IMR-90 (cell line): ENCODE results near the gene SEPHS2. TPM values are rescaled to one million over a fixed set of nuclear protein-coding genes. Genes with fewer than 3 reads are reported as not detected.

ENCODE experiments used
- ATAC-seq: fragments of 200-7000 bp; cut with Tn5 transposase; 2 replicates; pipeline ENCODE4 v1.9.1; 2020; ENCODE audit warnings: low read depth, mild to moderate bottlenecking, moderate library complexity
- BruUV-seq: library from RNA; stranded (reverse); fragments of 400-500 nt; replicated peaks from 2 replicates; lab custom pipeline; 2021; lab: Mats Ljungman, UMichigan
- CTCF ChIA-PET: fragments of 300-600 bp; formaldehyde crosslinking; extraction: SDS; loops from one replicate; lab custom pipeline; 2021; ENCODE audit warnings: antibody characterized with exemption; lab: Yijun Ruan, JAX
- POLR2A ChIA-PET: fragments of 300-600 bp; sonication (Branson Sonifier 250); formaldehyde crosslinking; loops from one replicate; lab custom pipeline; 2022; ENCODE audit warnings: antibody characterized with exemption; ENCODE audit not compliant: unreplicated experiment; lab: Charles Lee
- DNase-seq: peaks from one replicate; pipeline ENCODE4 v3.0.0; 2013
- H2AFZ ChIP-seq: replicated peaks from 2 replicates; pipeline ENCODE3; 2013; ENCODE audit warnings: low read length, mild to moderate bottlenecking; ENCODE audit not compliant: poor library complexity
- H2AK5ac ChIP-seq: 2 replicates; pipeline ENCODE4 v1.6.1; 2013; ENCODE audit warnings: low read depth, low read length, inconsistent platforms
- H2AK9ac ChIP-seq: replicated peaks from 2 replicates; pipeline ENCODE3; 2013; ENCODE audit warnings: mild to moderate bottlenecking, low read depth, low read length, moderate library complexity; ENCODE audit not compliant: poor library complexity
- H2BK120ac ChIP-seq: 2 replicates; pipeline ENCODE4 v1.6.1; 2013; ENCODE audit warnings: low read depth, low read length, inconsistent platforms
- H2BK15ac ChIP-seq: 3 replicates; pipeline ENCODE4 v1.6.1; 2013; ENCODE audit warnings: low read depth, low read length, inconsistent platforms
- H2BK20ac ChIP-seq: 2 replicates; pipeline ENCODE4 v1.6.1; 2013; ENCODE audit warnings: low read depth, mild to moderate bottlenecking, inconsistent platforms, low read length, moderate library complexity
- H2BK5ac ChIP-seq: 2 replicates; pipeline ENCODE4 v1.6.1; 2013; ENCODE audit warnings: mild to moderate bottlenecking, low read depth, low read length, inconsistent platforms; ENCODE audit not compliant: poor library complexity, severe bottlenecking
- H3K14ac ChIP-seq: replicated peaks from 2 replicates; pipeline ENCODE4 v1.6.1; 2013; ENCODE audit warnings: low read depth, low read length, inconsistent platforms
- H3K18ac ChIP-seq: 2 replicates; pipeline ENCODE4 v1.6.1; 2013; ENCODE audit warnings: low read depth, low read length, control low read depth
- H3K23ac ChIP-seq: 2 replicates; pipeline ENCODE4 v1.6.1; 2013; ENCODE audit warnings: low read depth, low read length, inconsistent platforms
- H3K27ac ChIP-seq: 2 replicates; pipeline ENCODE4 v1.5.1; 2013; ENCODE audit warnings: mild to moderate bottlenecking, control low read depth, low read length; ENCODE audit not compliant: insufficient read depth
- H3K27me3 ChIP-seq: 2 replicates; pipeline ENCODE4 v1.6.1; 2013; ENCODE audit warnings: low read length; ENCODE audit not compliant: control insufficient read depth, insufficient read depth
- H3K36me3 ChIP-seq: 2 replicates; pipeline ENCODE4 v1.6.1; 2013; ENCODE audit warnings: low read length, mixed read lengths; ENCODE audit not compliant: control insufficient read depth, insufficient read depth
- H3K4ac ChIP-seq: 2 replicates; pipeline ENCODE4 v1.6.1; 2013; ENCODE audit warnings: low read depth, low read length, inconsistent platforms
- H3K4me1 ChIP-seq: 2 replicates; pipeline ENCODE4 v1.6.1; 2013; ENCODE audit warnings: low read length, mixed read lengths; ENCODE audit not compliant: control insufficient read depth, insufficient read depth
- H3K4me2 ChIP-seq: 2 replicates; pipeline ENCODE4 v1.6.1; 2013; ENCODE audit warnings: low read depth, mild to moderate bottlenecking, control low read depth, low read length, moderate library complexity
- H3K4me3 ChIP-seq: 2 replicates; pipeline ENCODE4 v1.5.1; 2013; ENCODE audit warnings: low read depth, mild to moderate bottlenecking, control low read depth, low read length, moderate library complexity; ENCODE audit not compliant: insufficient read depth
- H3K56ac ChIP-seq: 2 replicates; pipeline ENCODE4 v1.6.1; 2013; ENCODE audit warnings: low read length, inconsistent platforms; ENCODE audit not compliant: insufficient read depth; ENCODE audit errors: extremely low read depth
- H3K79me1 ChIP-seq, 2 experiments: 2 replicates each; pipeline ENCODE4 v1.6.1; 2013; ENCODE audit warnings: low read length in 2 of 2, inconsistent platforms in 1 of 2, low read depth in 1 of 2
- H3K9ac ChIP-seq: 2 replicates; pipeline ENCODE4 v1.6.1; 2013; ENCODE audit warnings: low read depth, low read length, control low read depth
- H3K9me1 ChIP-seq: 2 replicates; pipeline ENCODE4 v1.6.1; 2013; ENCODE audit warnings: low read length, inconsistent platforms; ENCODE audit not compliant: insufficient read depth
- H3K9me3 ChIP-seq: 2 replicates; pipeline ENCODE4 v1.6.1; 2013; ENCODE audit warnings: low read length; ENCODE audit not compliant: control insufficient read depth, insufficient read depth
- H4K20me1 ChIP-seq: 2 replicates; pipeline ENCODE4 v1.6.1; 2013; ENCODE audit warnings: low read length, inconsistent platforms; ENCODE audit not compliant: insufficient read depth
- H4K5ac ChIP-seq: 2 replicates; pipeline ENCODE4 v1.6.1; 2013; ENCODE audit warnings: mild to moderate bottlenecking, low read depth, low read length, control low read depth
- H4K8ac ChIP-seq, 2 experiments: 2 replicates each; pipeline ENCODE4 v1.6.1; 2013; ENCODE audit warnings: low read depth in 2 of 2, low read length in 2 of 2, control low read depth in 1 of 2, inconsistent platforms in 1 of 2
- H4K91ac ChIP-seq: 2 replicates; pipeline ENCODE4 v1.6.1; 2013; ENCODE audit warnings: low read depth, low read length, inconsistent platforms; ENCODE audit not compliant: insufficient read depth
- BHLHE40 ChIP-seq: fragments of 150-350 bp; IDR thresholded peaks from 2 replicates; pipeline ENCODE4 v1.6.1; 2016; ENCODE audit warnings: mild to moderate bottlenecking, low read depth, low read length
- CHD1 ChIP-seq: IDR thresholded peaks from 2 replicates; pipeline ENCODE4 v1.6.1; 2012; ENCODE audit warnings: low read depth, low read length, improper control_type of control experiment
- FOS ChIP-seq: fragments of 150-350 bp; IDR thresholded peaks from 2 replicates; pipeline ENCODE4 v1.6.1; 2016; ENCODE audit warnings: low read depth, low read length
- MAZ ChIP-seq: IDR thresholded peaks from 2 replicates; pipeline ENCODE4 v1.6.1; 2012; ENCODE audit warnings: low read depth, mild to moderate bottlenecking, low read length, improper control_type of control experiment, moderate library complexity, borderline replicate concordance
- MXI1 ChIP-seq: IDR thresholded peaks from 2 replicates; pipeline ENCODE4 v1.6.1; 2012; ENCODE audit warnings: low read depth, mild to moderate bottlenecking, low read length, moderate library complexity, borderline replicate concordance
- NFE2L2 ChIP-seq: fragments of 150-350 bp; IDR thresholded peaks from 2 replicates; pipeline ENCODE4 v1.6.1; 2016; ENCODE audit warnings: low read depth, mild to moderate bottlenecking, low read length
- RAD21 ChIP-seq: IDR thresholded peaks from 2 replicates; pipeline ENCODE4 v1.6.1; 2012; ENCODE audit warnings: low read length, improper control_type of control experiment
- SMC3 ChIP-seq: fragments of 150-350 bp; IDR thresholded peaks from 2 replicates; pipeline ENCODE4 v1.6.1; 2016; ENCODE audit warnings: low read depth, mild to moderate bottlenecking, antibody characterized with exemption, low read length, moderate library complexity
- WGBS, 2 experiments: methylation state at CpG; one replicate each; pipeline versions ENCODE4 v1.1.5 to v1.1.7; 2013; ENCODE audit warnings: missing lambda C conversion rate in 2 of 2; ENCODE audit not compliant: insufficient read length in 1 of 2; ENCODE audit errors: extremely low coverage in 2 of 2; 5-methylcytosine and 5-hydroxymethylcytosine counted together
- dilution Hi-C: fragments of 300-500 bp; cut with HindIII; formaldehyde crosslinking; loops from one replicate; pipeline ENCODE4 v1.14.3; 2018; ENCODE audit warnings: low sequenced_read_pairs; ENCODE audit not compliant: unreplicated experiment
- in situ Hi-C: fragments of 300-500 bp; cut with MboI; formaldehyde crosslinking; loops from 3 replicates; pipeline ENCODE4 v1.14.3; 2019; ENCODE audit warnings: low sequenced_read_pairs, inconsistent platforms, mixed read lengths
- intact Hi-C: fragments of 100-400 bp; cut with micrococcal nuclease; formaldehyde crosslinking; loops from 2 replicates; pipeline ENCODE4 v1.10.0; 2022
- polyA plus RNA-seq, 3 experiments: library from polyadenylated mRNA; depleted of rRNA; stranded (reverse); fragments of >200 nt; gene quantifications; 2 replicates each; pipeline ENCODE4 v1.2.3, GENCODE V29; 2012; ENCODE audit warnings: low replicate concordance in 1 of 3
- total RNA-seq: library from RNA; depleted of rRNA; stranded (reverse); fragments of >200 nt; gene quantifications from 2 replicates; pipeline ENCODE4 v1.2.3, GENCODE V29; 2012
- TF ChIP-seq, protein P1 (sequence below): conservative IDR thresholded peaks from 2 replicates; pipeline ENCODE4 v1.5.1; 2012; ENCODE audit warnings: mild to moderate bottlenecking, low read depth, low read length, improper control_type of control experiment

SEPHS2 gene
- total and polyA plus RNA-seq, 2 of the 4 experiments (the other 2 are of a cell fraction): 10.4 to 31.4 TPM

DNA sequence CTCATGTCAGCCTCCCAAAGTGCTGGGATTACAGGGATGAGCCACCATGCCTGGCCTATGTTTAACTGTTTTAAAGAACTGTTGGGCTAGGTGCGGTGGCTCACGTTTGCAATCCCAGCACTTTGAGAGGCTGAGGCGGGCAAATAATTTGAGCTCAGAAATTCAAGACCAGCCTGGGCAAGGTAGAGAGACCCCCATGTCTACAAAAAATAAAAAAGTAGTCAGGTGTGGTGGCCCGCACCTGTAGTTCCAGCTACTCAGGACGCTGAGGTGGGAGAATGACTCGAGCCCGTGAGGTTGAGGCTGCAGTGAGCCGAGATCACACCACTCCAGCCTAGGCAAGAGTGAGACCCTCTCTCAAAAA is 24.9 kb upstream of the SEPHS2 start:
- Histone ChIP-seq H3K56ac (no peak overlapping the region), H3K14ac (no peak overlapping the region), H4K5ac (no peak overlapping the region), H3K27ac (no peak overlapping the region), H2AK5ac (no peak overlapping the region), H3K9ac (no peak overlapping the region), H2BK15ac (no peak overlapping the region), H3K4me1 (no peaks in the 10 kb centered on the region), H3K4me2 (no peak overlapping the region), H3K9me1 (no peaks in the 10 kb centered on the region), H2BK5ac (no peak overlapping the region), H3K4ac (no peak overlapping the region), H3K27me3 (peaks cover 32% of the 10 kb centered on the region), H4K8ac (no peak overlapping the region), H2BK20ac (no peak overlapping the region), H3K23ac (no peak overlapping the region), H4K91ac (no peak overlapping the region), H2BK120ac (no peak overlapping the region), H3K79me1 (no peaks in the 10 kb centered on the region), H3K9me3 (no peaks in the 10 kb centered on the region), H2AK9ac (no peak overlapping the region), H4K20me1 (no peaks in the 10 kb centered on the region), H2AFZ (no peak overlapping the region), H3K4me3 (no peak overlapping the region), H3K18ac (no peak overlapping the region), H3K36me3 (no peaks in the 10 kb centered on the region)
- CTCF ChIA-PET: no interaction called here
- POLR2A ChIA-PET: no interaction called here
- WGBS, 2 experiments: 90% methylated on average over 2 of the region's 8 CpGs; no CpG with 5 or more reads in 1 of the 2 experiments
- no TSS peak for BruUV-seq
- dilution Hi-C loops (no loop called here), intact Hi-C loops (no loop called here), in situ Hi-C loops (no loop called here)
- DNase-seq (no peak), ATAC-seq (no peak)
- TF ChIP-seq CHD1: no peak
- TF ChIP-seq NFE2L2: no peak
- TF ChIP-seq MAZ: no peak
- no peak for TF ChIP-seq RAD21
- no peak for TF ChIP-seq FOS
- TF ChIP-seq BHLHE40: no peak
- no peak for TF ChIP-seq SMC3
- no peak for TF ChIP-seq MXI1
- TF ChIP-seq, protein P1, sequence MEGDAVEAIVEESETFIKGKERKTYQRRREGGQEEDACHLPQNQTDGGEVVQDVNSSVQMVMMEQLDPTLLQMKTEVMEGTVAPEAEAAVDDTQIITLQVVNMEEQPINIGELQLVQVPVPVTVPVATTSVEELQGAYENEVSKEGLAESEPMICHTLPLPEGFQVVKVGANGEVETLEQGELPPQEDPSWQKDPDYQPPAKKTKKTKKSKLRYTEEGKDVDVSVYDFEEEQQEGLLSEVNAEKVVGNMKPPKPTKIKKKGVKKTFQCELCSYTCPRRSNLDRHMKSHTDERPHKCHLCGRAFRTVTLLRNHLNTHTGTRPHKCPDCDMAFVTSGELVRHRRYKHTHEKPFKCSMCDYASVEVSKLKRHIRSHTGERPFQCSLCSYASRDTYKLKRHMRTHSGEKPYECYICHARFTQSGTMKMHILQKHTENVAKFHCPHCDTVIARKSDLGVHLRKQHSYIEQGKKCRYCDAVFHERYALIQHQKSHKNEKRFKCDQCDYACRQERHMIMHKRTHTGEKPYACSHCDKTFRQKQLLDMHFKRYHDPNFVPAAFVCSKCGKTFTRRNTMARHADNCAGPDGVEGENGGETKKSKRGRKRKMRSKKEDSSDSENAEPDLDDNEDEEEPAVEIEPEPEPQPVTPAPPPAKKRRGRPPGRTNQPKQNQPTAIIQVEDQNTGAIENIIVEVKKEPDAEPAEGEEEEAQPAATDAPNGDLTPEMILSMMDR: no peak
